Transverse colon (tissue), 4 donors: ENCODE results near the gene SLC25A42. TPM values are rescaled to one million over a fixed set of nuclear protein-coding genes. Genes with fewer than 3 reads are reported as not detected.

Experiments used
- DNase-seq: peaks from one replicate; pipeline ENCODE4 v3.0.0-alpha.2; 2019
- H3K27ac ChIP-seq, 4 donors: fragments of 200-600 bp; sonication (generic); 2 replicates each; pipeline ENCODE4 v1.5.1; 2016 to 2018; ENCODE audit warnings: inconsistent platforms in 4 of 4
- H3K27me3 ChIP-seq: fragments of 200-600 bp; sonication (generic); 2 replicates; pipeline ENCODE4 v1.5.1; 2017; ENCODE audit warnings: inconsistent platforms
- H3K36me3 ChIP-seq, 4 donors: fragments of 200-600 bp; sonication (generic); 2 replicates each; pipeline ENCODE4 v1.5.1; 2017 to 2019; ENCODE audit warnings: inconsistent platforms in 4 of 4
- H3K4me1 ChIP-seq, 4 donors: fragments of 200-600 bp; sonication (generic); 2 replicates each; pipeline ENCODE4 v1.5.1; 2017 to 2020; ENCODE audit warnings: inconsistent platforms in 4 of 4
- H3K4me3 ChIP-seq, 4 donors: fragments of 200-600 bp; sonication (generic); 1 replicate in 1 of 4; 2 replicates in 3 of 4; pipeline versions ENCODE4 v1.5.1 to v1.6.1; 2017 to 2019; ENCODE audit warnings: inconsistent platforms in 4 of 4
- H3K9me3 ChIP-seq, 2 donors: fragments of 200-600 bp; sonication (generic); 2 replicates each; pipeline ENCODE4 v1.5.1; 2017 to 2019; ENCODE audit warnings: inconsistent platforms in 2 of 2
- EP300 ChIP-seq: sonication (generic); formaldehyde crosslinking; IDR thresholded peaks from one replicate; pipeline ENCODE4 v1.6.1; 2017; ENCODE audit warnings: antibody characterized with exemption, low read depth
- POLR2A ChIP-seq: fragments of 450-650 bp; IDR thresholded peaks from one replicate; pipeline ENCODE4 v1.6.1; 2016; ENCODE audit warnings: antibody characterized with exemption, mild to moderate bottlenecking, moderate library complexity
- POLR2AphosphoS5 ChIP-seq, 3 donors: sonication (generic); formaldehyde crosslinking; IDR thresholded peaks; one replicate each; pipeline ENCODE4 v1.6.1; 2016; ENCODE audit warnings: antibody characterized with exemption in 3 of 3
- WGBS, 2 donors: methylation state at CpG; one replicate each; pipeline ENCODE4 v1.1.5; 2018; ENCODE audit warnings: low coverage in 1 of 2; 5-methylcytosine and 5-hydroxymethylcytosine counted together
- in situ Hi-C, 4 donors: fragments of 200-750 bp; cut with MboI; loops; one replicate each; pipeline versions ENCODE4 v1.15.0 to v1.15.1; 2017; ENCODE audit warnings: low sequenced_read_pairs in 3 of 4, low pct_ligation_motif_present in 1 of 4, low pct_unique_long_range_greater_than_20kb in 1 of 4
- intact Hi-C: fragments of 100-400 bp; cut with DNase I; formaldehyde crosslinking; loops from one replicate; pipeline ENCODE4 v1.15.1; 2023; ENCODE audit warnings: low total_unique reads
- total RNA-seq, 4 donors: library from RNA; depleted of rRNA; stranded (reverse); fragments of >200 nt; gene quantifications; one replicate each; pipeline ENCODE4 v1.1.0, GENCODE V29; 2016
- TF ChIP-seq, protein P1 (sequence below), 5 experiments: fragments of 200-600 bp in 3 of 5; fragments of 450-650 bp in 2 of 5; sonication (generic) in 3 of 5; IDR thresholded peaks; 1 replicate in 2 of 5; 2 replicates in 3 of 5; pipeline ENCODE4 v1.5.1; 2016 to 2017; ENCODE audit warnings: antibody characterized with exemption in 5 of 5, inconsistent platforms in 3 of 5, mild to moderate bottlenecking in 2 of 5, moderate library complexity in 1 of 5

The SLC25A42 gene
- total RNA-seq, 4 donors from 2014 or later = 6.8 to 141 (median 24.5) TPM

GRCh38 chr19:19064811-19065745 is 1.3 kb downstream of the SLC25A42 start:
- Histone ChIP-seq H3K27ac (peak overlapping the region in 3 of 4 donors; percentile 78 to 86 (median 81)), H3K27me3 (no peaks in the 10 kb centered on the region), H3K4me3 (peak overlapping the region; percentile 57 to 92 (median 82)), H3K4me1 (peaks cover 14 to 42% (median 17%) of the 10 kb centered on the region in 4 donors), H3K36me3 (no peaks in the 10 kb centered on the region), H3K9me3 (no peaks in the 10 kb centered on the region)
- 0 to 2% methylated on average over 1 to 19 of the region's 25 CpGs for WGBS, 2 donors
- DNase-seq = peak; percentile 36
- in situ Hi-C loops (no loop called here), intact Hi-C loops (no loop called here)
- TF ChIP-seq EP300 (no peak), POLR2A (no peak), POLR2AphosphoS5 (IDR thresholded peaks at IDR 0.05) (no peak)
- TF ChIP-seq, protein P1, sequence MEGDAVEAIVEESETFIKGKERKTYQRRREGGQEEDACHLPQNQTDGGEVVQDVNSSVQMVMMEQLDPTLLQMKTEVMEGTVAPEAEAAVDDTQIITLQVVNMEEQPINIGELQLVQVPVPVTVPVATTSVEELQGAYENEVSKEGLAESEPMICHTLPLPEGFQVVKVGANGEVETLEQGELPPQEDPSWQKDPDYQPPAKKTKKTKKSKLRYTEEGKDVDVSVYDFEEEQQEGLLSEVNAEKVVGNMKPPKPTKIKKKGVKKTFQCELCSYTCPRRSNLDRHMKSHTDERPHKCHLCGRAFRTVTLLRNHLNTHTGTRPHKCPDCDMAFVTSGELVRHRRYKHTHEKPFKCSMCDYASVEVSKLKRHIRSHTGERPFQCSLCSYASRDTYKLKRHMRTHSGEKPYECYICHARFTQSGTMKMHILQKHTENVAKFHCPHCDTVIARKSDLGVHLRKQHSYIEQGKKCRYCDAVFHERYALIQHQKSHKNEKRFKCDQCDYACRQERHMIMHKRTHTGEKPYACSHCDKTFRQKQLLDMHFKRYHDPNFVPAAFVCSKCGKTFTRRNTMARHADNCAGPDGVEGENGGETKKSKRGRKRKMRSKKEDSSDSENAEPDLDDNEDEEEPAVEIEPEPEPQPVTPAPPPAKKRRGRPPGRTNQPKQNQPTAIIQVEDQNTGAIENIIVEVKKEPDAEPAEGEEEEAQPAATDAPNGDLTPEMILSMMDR (IDR thresholded peaks at IDR 0.05) = no peak

GRCh38 chr19:19067276-19068072 is 3.7 kb downstream of the SLC25A42 start:
- intact Hi-C loops = no loop called here

GRCh38 chr19:19068659-19069654 is 5.2 kb downstream of the SLC25A42 start:
- no peaks in the 10 kb centered on the region for H3K9me3 ChIP-seq
- H3K27me3 ChIP-seq = no peaks in the 10 kb centered on the region
- H3K27ac ChIP-seq = peak overlapping the region in 1 of 4 donors; percentile 30
- in situ Hi-C loops = no loop called here
- H3K4me3 ChIP-seq = no peak overlapping the region
- no peaks in the 10 kb centered on the region for H3K36me3 ChIP-seq
- WGBS, 2 donors = 73 to 77% methylated on average over 3 to 11 of the region's 11 CpGs
- peaks cover 14 to 37% (median 17%) of the 10 kb centered on the region in 4 donors for H3K4me1 ChIP-seq
- DNase-seq = no peak
- TF ChIP-seq, protein P1 (IDR thresholded peaks at IDR 0.05) = no peak
- no peak for TF ChIP-seq EP300
- no peak for TF ChIP-seq POLR2AphosphoS5 (IDR thresholded peaks at IDR 0.05)
- no peak for TF ChIP-seq POLR2A
- intact Hi-C loops = no loop called here

More at GRCh38 chr19:19067276-19068072, 3.7 kb downstream of the SLC25A42 start:
- Histone ChIP-seq H3K4me3 (no peak overlapping the region), H3K9me3 (no peaks in the 10 kb centered on the region), H3K27me3 (no peaks in the 10 kb centered on the region), H3K27ac (no peak overlapping the region), H3K36me3 (no peaks in the 10 kb centered on the region), H3K4me1 (peaks cover 14 to 42% (median 17%) of the 10 kb centered on the region in 4 donors)
- in situ Hi-C loops = no loop called here
- no peak for DNase-seq
- WGBS, 2 donors = 70 to 85% methylated on average over 2 to 11 of the region's 11 CpGs
- TF ChIP-seq POLR2A (no peak), POLR2AphosphoS5 (IDR thresholded peaks at IDR 0.05) (no peak), EP300 (no peak)
- TF ChIP-seq, protein P1 (IDR thresholded peaks at IDR 0.05) = no peak
